Left kidney (tissue), 2 donors: ENCODE data around the gene CDC42EP5. TPM values are rescaled to one million over a fixed set of nuclear protein-coding genes. Genes with fewer than 3 reads are reported as not detected.
"Not testable (repeated sequence)": the region's sequence is repeated elsewhere in the genome, so short reads cannot be mapped to it uniquely, and the experiment has no call there.

Experiments used
- DNase-seq: peaks from one replicate; pipeline ENCODE4 v3.0.0-alpha.2; 2013
- polyA plus RNA-seq: library from polyadenylated mRNA; unstranded; fragments of 120-200 nt; gene quantifications from one replicate; pipeline ENCODE4 v1.2.1, GENCODE V29; 2013; ENCODE audit not compliant: insufficient read length

Gene CDC42EP5
- polyA plus RNA-seq, 1 donor = 13.0 TPM

- DNase-seq = peak; percentile 95
These were observed 24.1 kb downstream of the CDC42EP5 start, which contains the start of gene LENG8 for GRCh38 chr19:54448774-54449700. Gene LENG8, plus strand, starts transcription at chr19:54449199. Its CDS starts 2,146 bp downstream, at chr19:54451345.

GRCh38 chr19:54448040-54448773 lies 24.9 kb downstream of the CDC42EP5 start:
- no peak for DNase-seq

GRCh38 chr19:54446349-54446748 lies 26.7 kb downstream of the CDC42EP5 start:
- DNase-seq = not testable (repeated sequence)

GRCh38 chr19:54444737-54445136 lies 28.4 kb downstream of the CDC42EP5 start:
- no peak for DNase-seq

GRCh38 chr19:54440641-54441040 lies 32.5 kb downstream of the CDC42EP5 start:
- DNase-seq = no peak

- DNase-seq = no peak
These were observed 33.8 kb downstream of the CDC42EP5 start for GRCh38 chr19:54439174-54439851.

- DNase-seq = no peak
These were observed 36.4 kb downstream of the CDC42EP5 start for GRCh38 chr19:54436628-54437252.

- DNase-seq = no peak
These were observed 37.0 kb downstream of the CDC42EP5 start for GRCh38 chr19:54436031-54436523.

- no peak for DNase-seq
These were observed 37.5 kb downstream of the CDC42EP5 start for GRCh38 chr19:54435551-54436016.

GRCh38 chr19:54434873-54435214 lies 38.3 kb downstream of the CDC42EP5 start:
- no peak for DNase-seq

- DNase-seq = no peak
These were observed 38.8 kb downstream of the CDC42EP5 start for GRCh38 chr19:54434112-54434872.

- no peak for DNase-seq
These were observed 39.4 kb downstream of the CDC42EP5 start for GRCh38 chr19:54433697-54434096.

GRCh38 chr19:54432144-54432738 lies 40.9 kb downstream of the CDC42EP5 start:
- no peak for DNase-seq

- no peak for DNase-seq
These were observed 41.7 kb downstream of the CDC42EP5 start for GRCh38 chr19:54431255-54431838.

GRCh38 chr19:54430306-54431254 lies 42.5 kb downstream of the CDC42EP5 start:
- peak; percentile 71 for DNase-seq

- no peak for DNase-seq
These were observed 43.4 kb downstream of the CDC42EP5 start for GRCh38 chr19:54429545-54430227.

- no peak for DNase-seq
These were observed 44.0 kb downstream of the CDC42EP5 start for GRCh38 chr19:54429176-54429495.
